KMS-11 (cell line): ENCODE measurements around the gene RYR1.

Experiments used
- H2AFZ ChIP-seq: fragments of 200-600 bp; sonication (generic); 2 replicates; pipeline ENCODE4 v1.6.1; 2016; ENCODE audit warnings: antibody characterized with exemption, mixed run types, low read depth
- H3K27ac ChIP-seq: fragments of 200-600 bp; sonication (generic); 2 replicates; pipeline ENCODE4 v1.6.1; 2016; ENCODE audit warnings: mild to moderate bottlenecking, mixed run types
- H3K27me3 ChIP-seq: fragments of 200-600 bp; sonication (generic); 2 replicates; pipeline ENCODE4 v1.6.1; 2017; ENCODE audit warnings: mild to moderate bottlenecking, low read depth, mixed run types, moderate library complexity; ENCODE audit not compliant: insufficient read depth
- H3K36me3 ChIP-seq: fragments of 200-600 bp; sonication (generic); 2 replicates; pipeline ENCODE4 v1.6.1; 2017; ENCODE audit warnings: mild to moderate bottlenecking, mixed run types; ENCODE audit not compliant: insufficient read depth
- H3K4me1 ChIP-seq: fragments of 200-600 bp; sonication (generic); 2 replicates; pipeline ENCODE4 v1.6.1; 2016; ENCODE audit warnings: mild to moderate bottlenecking, low read depth, mixed run types; ENCODE audit not compliant: poor library complexity, severe bottlenecking
- H3K4me2 ChIP-seq: fragments of 200-600 bp; sonication (generic); 2 replicates; pipeline ENCODE4 v1.7.0; 2016; ENCODE audit warnings: mild to moderate bottlenecking, mixed run types
- H3K4me3 ChIP-seq: fragments of 200-600 bp; sonication (generic); IDR thresholded peaks from 2 replicates; pipeline ENCODE4 v1.6.1; 2017; ENCODE audit warnings: low read depth, low read length, mixed read lengths; ENCODE audit not compliant: insufficient read depth
- H3K79me2 ChIP-seq: fragments of 200-600 bp; sonication (generic); 2 replicates; pipeline ENCODE4 v1.6.1; 2016; ENCODE audit warnings: low read depth, mixed run types; ENCODE audit not compliant: insufficient read depth
- H3K9ac ChIP-seq: fragments of 200-600 bp; sonication (generic); 2 replicates; pipeline ENCODE4 v1.6.1; 2016; ENCODE audit warnings: mild to moderate bottlenecking, mixed run types
- H4K20me1 ChIP-seq: fragments of 200-600 bp; sonication (generic); 2 replicates; pipeline ENCODE4 v1.6.1; 2016; ENCODE audit warnings: mild to moderate bottlenecking, mixed run types; ENCODE audit not compliant: insufficient read depth
- TF ChIP-seq, protein P1 (sequence below): fragments of 200-600 bp; sonication (generic); conservative IDR thresholded peaks from 2 replicates; pipeline ENCODE4 v1.6.1; 2017; ENCODE audit warnings: low read depth, mild to moderate bottlenecking, antibody characterized with exemption, low read length, moderate library complexity, mixed read lengths

Gene RYR1

GRCh38 chr19:38448225-38448624, 14.7 kb downstream of the RYR1 start:
- H3K4me1 ChIP-seq: no peaks in the 10 kb centered on the region
- H2AFZ ChIP-seq: no peak overlapping the region
- H3K36me3 ChIP-seq: no peaks in the 10 kb centered on the region
- TF ChIP-seq, protein P1, sequence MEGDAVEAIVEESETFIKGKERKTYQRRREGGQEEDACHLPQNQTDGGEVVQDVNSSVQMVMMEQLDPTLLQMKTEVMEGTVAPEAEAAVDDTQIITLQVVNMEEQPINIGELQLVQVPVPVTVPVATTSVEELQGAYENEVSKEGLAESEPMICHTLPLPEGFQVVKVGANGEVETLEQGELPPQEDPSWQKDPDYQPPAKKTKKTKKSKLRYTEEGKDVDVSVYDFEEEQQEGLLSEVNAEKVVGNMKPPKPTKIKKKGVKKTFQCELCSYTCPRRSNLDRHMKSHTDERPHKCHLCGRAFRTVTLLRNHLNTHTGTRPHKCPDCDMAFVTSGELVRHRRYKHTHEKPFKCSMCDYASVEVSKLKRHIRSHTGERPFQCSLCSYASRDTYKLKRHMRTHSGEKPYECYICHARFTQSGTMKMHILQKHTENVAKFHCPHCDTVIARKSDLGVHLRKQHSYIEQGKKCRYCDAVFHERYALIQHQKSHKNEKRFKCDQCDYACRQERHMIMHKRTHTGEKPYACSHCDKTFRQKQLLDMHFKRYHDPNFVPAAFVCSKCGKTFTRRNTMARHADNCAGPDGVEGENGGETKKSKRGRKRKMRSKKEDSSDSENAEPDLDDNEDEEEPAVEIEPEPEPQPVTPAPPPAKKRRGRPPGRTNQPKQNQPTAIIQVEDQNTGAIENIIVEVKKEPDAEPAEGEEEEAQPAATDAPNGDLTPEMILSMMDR: no peak
- no peak overlapping the region for H3K27ac ChIP-seq
- H3K9ac ChIP-seq: no peak overlapping the region
- H4K20me1 ChIP-seq: no peaks in the 10 kb centered on the region
- H3K4me3 ChIP-seq: no peak overlapping the region
- peaks cover 30% of the 10 kb centered on the region for H3K27me3 ChIP-seq
- no peaks in the 10 kb centered on the region for H3K79me2 ChIP-seq
- no peak overlapping the region for H3K4me2 ChIP-seq

DNA sequence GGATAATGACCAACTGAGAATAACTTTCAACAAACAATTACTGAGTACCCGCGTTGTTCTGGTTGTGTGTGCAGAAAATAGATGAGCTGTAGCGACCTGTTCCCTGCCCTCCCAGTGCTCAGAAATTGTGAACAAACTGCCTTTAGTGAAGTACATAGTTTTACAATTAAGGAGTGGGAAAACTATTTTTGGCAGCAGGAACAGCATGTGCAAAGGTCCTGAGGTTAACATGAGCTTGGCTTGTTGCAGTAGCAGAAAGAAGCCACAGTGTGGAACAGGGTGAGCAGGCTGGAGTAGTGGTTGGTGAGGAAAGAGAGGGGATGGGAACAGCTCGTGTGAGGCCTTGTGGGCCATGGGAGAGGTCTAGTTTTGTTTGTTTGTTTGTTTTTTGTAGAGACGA, 16.0 kb downstream of the RYR1 start:
- Histone ChIP-seq H3K79me2 (no peaks in the 10 kb centered on the region), H3K27me3 (peaks cover 24% of the 10 kb centered on the region), H3K4me3 (no peak overlapping the region), H4K20me1 (no peaks in the 10 kb centered on the region), H3K4me1 (no peaks in the 10 kb centered on the region), H3K27ac (no peak overlapping the region), H3K4me2 (no peak overlapping the region), H2AFZ (no peak overlapping the region), H3K9ac (no peak overlapping the region), H3K36me3 (no peaks in the 10 kb centered on the region)
- TF ChIP-seq, protein P1: no peak

GRCh38 chr19:38451036-38451435, 17.5 kb downstream of the RYR1 start:
- no peak overlapping the region for H3K27ac ChIP-seq
- H3K4me1 ChIP-seq: no peaks in the 10 kb centered on the region
- no peaks in the 10 kb centered on the region for H3K79me2 ChIP-seq
- peaks cover 24% of the 10 kb centered on the region for H3K27me3 ChIP-seq
- H4K20me1 ChIP-seq: no peaks in the 10 kb centered on the region
- no peak overlapping the region for H2AFZ ChIP-seq
- no peak overlapping the region for H3K9ac ChIP-seq
- TF ChIP-seq, protein P1: no peak
- H3K4me3 ChIP-seq: no peak overlapping the region
- no peak overlapping the region for H3K4me2 ChIP-seq
- H3K36me3 ChIP-seq: no peaks in the 10 kb centered on the region

DNA sequence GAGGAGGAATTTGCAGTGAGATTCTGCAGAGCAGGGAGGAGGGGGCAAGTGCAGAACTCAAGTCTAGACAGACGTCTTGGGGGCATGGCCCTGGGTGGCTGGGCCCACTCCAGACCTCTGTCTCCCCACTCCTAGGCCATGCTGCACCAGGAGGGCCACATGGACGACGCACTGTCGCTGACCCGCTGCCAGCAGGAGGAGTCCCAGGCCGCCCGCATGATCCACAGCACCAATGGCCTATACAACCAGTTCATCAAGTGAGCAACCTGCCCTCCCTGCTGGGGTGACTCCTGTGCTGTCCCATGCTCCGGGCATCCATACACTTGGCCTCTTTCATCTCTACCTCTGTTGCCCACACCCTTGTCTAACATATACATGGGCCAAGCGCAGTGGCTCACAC, 18.1 kb downstream of the RYR1 start:
- TF ChIP-seq, protein P1: no peak
- Histone ChIP-seq H3K4me3 (no peak overlapping the region), H3K9ac (no peak overlapping the region), H3K36me3 (no peaks in the 10 kb centered on the region), H2AFZ (no peak overlapping the region), H3K79me2 (no peaks in the 10 kb centered on the region), H3K27me3 (peaks cover 24% of the 10 kb centered on the region), H3K27ac (no peak overlapping the region), H4K20me1 (no peaks in the 10 kb centered on the region), H3K4me1 (no peaks in the 10 kb centered on the region), H3K4me2 (no peak overlapping the region)
